ENCODE measurements around the gene CCR5AS.
"Not testable (repeated sequence)": the region's sequence is repeated elsewhere in the genome, so short reads cannot be mapped to it uniquely, and the experiment has no call there.

CCR5AS gene

GRCh38 chr3:46427916-46428833 is 21.3 kb upstream of the CCR5AS start:
- DNase-seq = no peak

- not testable (repeated sequence) for DNase-seq
Observed at GRCh38 chr3:46427404-46427803, 20.5 kb upstream of the CCR5AS start.

DNA sequence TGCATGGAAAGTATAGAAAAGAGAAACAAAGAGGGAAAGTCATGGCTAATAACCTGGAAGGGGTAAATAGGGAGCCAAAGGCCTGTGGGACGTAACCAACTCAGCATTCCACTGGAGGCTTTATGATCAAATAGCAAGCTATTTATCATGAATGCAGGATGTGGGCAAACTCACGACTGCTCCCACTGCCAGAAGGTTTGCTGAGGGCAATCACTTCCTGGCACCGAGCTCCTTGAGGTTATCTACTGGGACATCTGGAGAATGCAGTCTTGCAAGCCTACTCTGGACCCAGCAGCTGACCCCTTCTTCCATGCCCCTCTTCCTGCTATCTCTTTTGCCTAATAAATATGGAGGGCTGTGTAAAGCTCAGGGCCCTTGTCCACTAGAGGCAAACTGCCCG is 19.6 kb upstream of the CCR5AS start:
- DNase-seq = not testable (repeated sequence)

DNA sequence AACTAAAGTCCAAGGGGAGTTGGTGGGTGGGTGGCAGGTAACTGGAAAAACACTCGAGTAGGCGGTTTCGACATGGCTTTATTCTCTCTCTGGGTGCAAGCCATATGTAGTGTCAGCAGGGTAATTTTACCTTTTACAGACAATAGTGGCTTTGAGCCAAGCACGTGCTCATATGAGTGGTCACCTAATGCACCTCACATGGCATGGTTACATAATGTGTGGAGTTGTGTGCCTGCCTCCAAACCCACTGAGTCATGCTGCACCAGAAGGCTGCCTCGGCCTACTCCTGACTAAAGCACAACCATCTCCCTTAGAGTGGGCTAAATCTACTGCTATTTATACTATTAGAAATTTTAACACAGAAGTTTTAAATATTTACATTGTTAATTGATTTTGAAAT is 16.7 kb upstream of the CCR5AS start:
- DNase-seq = no peak

DNA sequence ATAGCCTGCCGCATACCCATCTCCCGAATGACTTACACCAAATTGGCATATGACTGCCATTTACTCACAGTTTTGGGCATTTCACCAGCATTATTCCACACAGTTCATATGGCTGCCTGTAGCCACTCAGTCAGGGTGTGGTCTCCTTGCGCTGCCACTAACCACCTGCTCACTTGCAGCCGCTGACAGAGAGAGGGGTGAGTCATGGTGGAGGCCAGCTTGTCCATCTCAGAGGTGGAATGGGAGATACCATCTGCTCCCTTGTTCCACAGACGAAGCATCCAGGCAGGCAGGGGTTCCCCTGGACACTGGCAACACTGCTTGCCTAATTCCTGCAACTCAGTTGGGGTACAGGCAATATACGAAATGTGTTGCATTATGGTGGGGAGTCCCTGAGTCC is 15.8 kb upstream of the CCR5AS start:
- no peak for DNase-seq

DNA sequence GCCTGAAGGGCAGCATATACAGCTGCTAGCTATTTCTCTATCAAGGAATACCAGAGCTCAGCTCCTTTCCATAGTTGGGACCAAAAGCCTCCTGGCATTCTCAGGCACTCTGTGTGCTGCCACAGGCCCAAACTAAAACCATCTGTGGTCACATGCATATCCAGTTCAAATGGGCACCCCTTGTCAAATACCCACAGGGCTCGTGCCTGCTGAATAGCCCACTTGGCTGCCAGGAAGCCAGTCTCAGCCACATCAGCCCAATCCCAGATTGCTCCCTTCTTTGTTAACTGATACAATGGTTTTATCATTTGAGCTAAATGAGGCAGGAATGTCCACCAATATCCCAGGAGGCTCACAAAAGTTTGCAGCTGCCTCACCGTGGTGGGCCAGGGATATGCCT is 14.1 kb upstream of the CCR5AS start:
- no peak for DNase-seq

- no peak for DNase-seq
Observed at GRCh38 chr3:46419816-46420215, 12.9 kb upstream of the CCR5AS start.

DNA sequence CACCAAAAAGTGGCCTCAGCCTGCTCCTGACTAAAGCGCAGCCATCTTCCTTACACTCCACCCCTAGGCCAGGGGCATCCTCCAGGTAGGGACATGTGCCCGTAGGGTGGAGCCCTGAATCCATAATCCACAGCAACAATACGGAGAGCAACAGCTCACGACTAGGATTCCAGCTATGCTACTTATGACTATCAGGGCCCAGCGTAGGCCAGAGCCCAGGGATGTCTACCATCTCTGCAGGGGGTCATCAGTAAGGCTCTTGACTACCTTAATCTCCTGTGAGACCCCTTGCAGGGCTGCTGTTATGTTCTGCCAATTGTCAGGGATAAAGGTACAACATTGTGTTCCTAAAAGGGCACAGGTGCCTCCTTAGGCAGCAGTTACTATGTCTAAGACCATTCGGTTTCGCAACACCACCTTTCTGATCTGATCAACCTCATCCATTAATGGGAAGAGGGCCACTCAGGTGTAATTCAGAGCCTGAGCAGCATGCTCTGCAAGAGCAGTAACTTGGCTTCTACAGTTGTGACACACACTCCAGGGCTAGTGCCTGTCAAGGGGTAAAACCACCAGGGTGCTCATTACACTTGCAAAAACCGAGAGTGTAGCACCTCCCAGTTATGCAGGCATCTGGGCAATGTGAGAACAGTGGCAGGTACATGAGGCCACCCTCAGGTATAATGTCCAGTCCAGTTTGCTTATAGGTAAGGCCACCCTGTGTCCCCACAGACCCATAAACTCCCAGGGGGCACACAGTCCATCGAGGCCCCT is 11.2 kb upstream of the CCR5AS start:
- no peak for DNase-seq

DNA sequence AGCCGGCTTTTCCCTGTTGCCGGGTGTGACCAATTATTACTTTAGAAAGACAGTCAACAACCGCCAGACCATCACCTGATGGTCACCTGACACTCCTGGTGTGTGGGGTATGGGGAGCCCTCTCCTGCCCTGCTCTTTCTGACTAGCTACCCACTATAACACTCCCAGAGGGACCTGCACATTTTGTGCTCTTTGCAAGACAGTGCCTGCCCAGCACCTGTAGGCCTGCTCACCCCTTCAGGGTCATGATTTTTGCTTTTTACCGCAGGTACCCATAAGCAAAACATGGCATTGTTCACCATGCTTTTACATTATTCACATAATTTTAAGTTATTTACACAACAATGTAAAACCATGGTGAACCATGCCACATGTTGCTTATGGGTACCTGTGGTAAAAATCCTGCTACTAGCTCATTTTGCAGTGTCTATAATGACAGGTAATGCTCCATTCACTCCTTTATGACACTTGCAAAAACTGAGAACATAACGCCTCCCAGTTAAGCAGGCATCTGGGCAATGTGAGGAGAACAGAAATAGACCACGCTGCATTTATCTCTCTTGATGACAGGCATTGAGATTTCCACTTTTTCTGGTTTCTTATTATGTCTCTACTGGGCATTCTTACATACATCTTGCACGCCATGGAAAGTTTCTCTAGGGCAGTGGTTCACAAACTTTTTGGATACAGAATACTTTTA is 10.1 kb upstream of the CCR5AS start:
- DNase-seq = no peak

GRCh38 chr3:46416125-46416810 is 9.4 kb upstream of the CCR5AS start:
- DNase-seq = no peak

DNA sequence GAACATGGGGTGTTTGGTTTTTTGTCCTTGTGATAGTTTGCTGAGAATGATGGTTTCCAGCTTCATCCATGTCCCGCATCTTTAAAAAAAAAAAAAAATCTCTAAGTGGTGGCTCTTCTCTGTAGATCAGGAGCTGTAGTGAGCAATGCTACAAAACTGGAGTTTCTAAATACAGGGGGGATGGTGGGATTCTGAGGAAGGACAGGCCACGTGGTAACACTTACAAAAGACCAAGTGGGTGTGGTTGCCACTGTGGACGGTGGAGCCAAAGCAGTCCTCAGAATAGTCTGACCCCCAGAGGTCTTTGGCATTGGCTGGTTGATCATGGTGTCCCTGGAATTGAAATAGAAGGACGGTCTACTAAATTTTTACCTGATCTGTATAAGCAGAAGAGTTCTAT is 7.9 kb upstream of the CCR5AS start:
- no peak for DNase-seq

- DNase-seq = no peak
Observed at GRCh38 chr3:46413951-46414350, 7.1 kb upstream of the CCR5AS start.

GRCh38 chr3:46412786-46413298 is 6.0 kb upstream of the CCR5AS start:
- no peak for DNase-seq

- DNase-seq = no peak
Observed at GRCh38 chr3:46411271-46411670, 4.4 kb upstream of the CCR5AS start.

DNA sequence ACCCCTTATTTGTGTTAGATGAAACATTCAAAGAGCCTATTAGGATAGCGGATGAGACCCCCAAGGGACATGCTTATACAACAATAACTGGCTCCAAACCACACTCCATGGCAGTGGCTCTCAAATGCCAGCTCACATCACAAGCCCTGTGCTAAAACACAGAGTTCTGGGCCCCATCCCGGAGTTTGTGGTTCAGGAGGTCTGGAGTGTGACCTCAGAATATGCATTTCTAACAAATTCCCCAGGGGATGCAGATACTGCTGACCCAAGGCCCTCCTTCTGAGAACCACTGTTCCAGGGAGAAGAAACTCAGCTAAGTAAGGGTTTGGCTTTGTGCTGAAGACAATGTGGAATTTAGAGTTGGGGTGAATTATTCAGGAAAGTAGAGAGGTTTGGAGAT is 3.8 kb upstream of the CCR5AS start:
- no peak for DNase-seq

DNA sequence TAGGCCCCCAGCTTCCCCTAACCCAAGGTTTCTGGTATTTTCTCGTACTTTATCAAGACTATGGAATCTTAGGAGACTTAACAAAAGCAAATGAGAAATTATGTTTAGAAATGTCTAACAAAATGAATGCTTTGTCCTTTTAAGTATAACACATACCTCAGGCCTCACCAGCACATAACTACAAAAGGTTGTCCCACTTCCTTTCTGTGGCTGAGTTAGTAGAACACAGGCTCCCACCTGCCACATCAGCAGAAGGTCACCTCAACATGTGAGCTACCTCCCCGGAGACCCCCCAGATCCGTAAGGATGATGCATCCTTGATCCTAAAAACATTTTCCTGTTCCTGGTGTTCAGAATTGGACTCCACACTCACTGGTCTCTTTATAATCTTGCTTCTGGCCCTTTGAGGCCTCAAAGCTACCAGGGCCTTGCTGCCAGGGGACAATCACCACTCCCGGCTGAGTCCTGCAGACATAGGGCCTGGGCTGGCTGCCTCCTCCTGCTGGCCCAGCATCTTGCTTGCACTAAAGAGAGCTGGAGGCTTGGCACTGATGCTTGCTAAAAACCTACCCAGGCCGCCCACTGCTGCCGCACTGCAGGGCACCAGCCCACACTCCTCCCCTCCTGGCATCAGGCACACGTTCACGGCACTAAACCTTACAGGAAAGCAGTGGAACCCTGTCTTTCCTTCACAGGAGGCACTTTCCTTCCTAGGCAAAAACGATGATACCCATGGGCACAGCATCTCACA is 3.0 kb upstream of the CCR5AS start:
- no peak for DNase-seq

GRCh38 chr3:46408853-46409252 is 2.0 kb upstream of the CCR5AS start:
- no peak for DNase-seq

GRCh38 chr3:46407970-46408369 is 1.1 kb upstream of the CCR5AS start:
- DNase-seq = no peak

DNA sequence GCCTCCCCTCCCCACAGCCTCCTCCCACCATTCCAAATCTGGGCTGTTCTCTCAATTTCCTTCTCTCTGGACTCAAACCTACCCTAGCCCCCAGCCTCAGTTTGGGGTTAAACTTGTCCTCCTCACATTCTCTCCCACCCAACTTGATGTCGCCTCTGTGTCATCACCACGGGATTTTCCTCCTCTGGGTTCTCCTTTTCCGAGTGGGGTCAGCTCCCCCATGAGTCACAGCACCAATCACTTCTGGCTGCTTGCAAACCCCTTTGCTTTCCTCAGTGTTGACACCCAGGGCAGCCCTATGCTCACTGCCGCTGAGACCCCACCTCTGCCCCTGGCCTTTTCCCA is 451 bp downstream of the CCR5AS start:
- DNase-seq = no peak

GRCh38 chr3:46405301-46406019 is 1.4 kb downstream of the CCR5AS start:
- no peak for DNase-seq

DNA sequence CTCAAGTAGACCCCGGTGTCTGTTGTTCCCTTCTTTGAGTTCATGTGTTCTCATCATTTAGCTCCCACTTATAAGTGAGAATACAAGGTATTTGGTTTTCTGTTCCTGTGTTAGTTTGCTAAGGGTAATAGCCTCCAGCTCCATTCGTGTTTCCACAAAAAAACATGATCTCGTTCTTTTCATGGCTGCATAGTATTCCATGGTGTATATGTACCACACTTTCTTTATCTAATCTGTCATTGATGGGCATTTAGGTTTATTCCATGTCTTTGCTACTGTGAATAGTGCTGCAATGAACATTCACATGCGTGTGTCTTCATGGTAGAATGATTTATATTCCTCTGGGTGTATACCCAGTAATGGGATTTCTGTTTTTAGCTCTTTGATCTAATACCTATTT is 4.0 kb downstream of the CCR5AS start:
- not testable (repeated sequence) for DNase-seq
